CD14-positive monocyte (primary cell): Measurements from ENCODE around the gene PLCH2. TPM values are rescaled to one million over a fixed set of nuclear protein-coding genes. Genes with fewer than 3 reads are reported as not detected.
A peak's percentile ranks its signal among the peaks of the same experiment; 100 is the strongest.

Source experiments
- DNase-seq, 3 donors: peaks; one replicate each; pipeline ENCODE4 v3.0.0-alpha.2; 2011 to 2022
- H2AFZ ChIP-seq: 2 replicates; pipeline ENCODE4 v1.6.0; 2012; ENCODE audit warnings: mild to moderate bottlenecking, low read depth, low read length, inconsistent platforms; ENCODE audit not compliant: insufficient read depth, poor library complexity, severe bottlenecking
- H3K27ac ChIP-seq, 2 donors: 1 replicate in 1 of 2; 2 replicates in 1 of 2; pipeline ENCODE4 v1.5.1; 2012 to 2013; ENCODE audit warnings: low read length in 2 of 2, control low read depth in 1 of 2, inconsistent platforms in 1 of 2, low read depth in 1 of 2, mild to moderate bottlenecking in 1 of 2
- H3K27me3 ChIP-seq, 2 donors: one replicate each; pipeline versions ENCODE4 v1.6.0 to v1.6.1; 2011 to 2013; ENCODE audit warnings: low read length in 2 of 2; ENCODE audit not compliant: control insufficient read depth in 2 of 2, insufficient read depth in 2 of 2
- H3K36me3 ChIP-seq, 2 donors: replicated peaks in 1 of 2; 1 replicate in 1 of 2; 2 replicates in 1 of 2; pipeline versions ENCODE4 v1.5.1 to v1.6.1; 2012 to 2013; ENCODE audit warnings: low read length in 2 of 2, control low read depth in 1 of 2, inconsistent platforms in 1 of 2, mild to moderate bottlenecking in 1 of 2; ENCODE audit not compliant: insufficient read depth in 2 of 2, control insufficient read depth in 1 of 2
- H3K4me1 ChIP-seq, 2 donors: 1 replicate in 1 of 2; 2 replicates in 1 of 2; pipeline versions ENCODE4 v1.5.1 to v1.6.1; 2012 to 2013; ENCODE audit warnings: low read length in 2 of 2, control low read depth in 1 of 2, inconsistent platforms in 1 of 2, mild to moderate bottlenecking in 1 of 2, moderate library complexity in 1 of 2; ENCODE audit not compliant: insufficient read depth in 2 of 2, control insufficient read depth in 1 of 2
- H3K4me2 ChIP-seq: replicated peaks from 2 replicates; pipeline ENCODE3; 2012; ENCODE audit warnings: low read length, moderate library complexity, mild to moderate bottlenecking; ENCODE audit not compliant: poor library complexity, severe bottlenecking; ENCODE audit errors: extremely low read depth
- H3K4me3 ChIP-seq, 3 experiments: fragments of 200-600 bp in 1 of 3; sonication (generic) in 1 of 3; replicated peaks in 1 of 3; 1 replicate in 2 of 3; 2 replicates in 1 of 3; pipeline ENCODE4 v1.5.1; 2011 to 2013; ENCODE audit warnings: low read length in 3 of 3, mild to moderate bottlenecking in 3 of 3, control low read depth in 2 of 3, low read depth in 2 of 3, inconsistent platforms in 1 of 3, moderate library complexity in 1 of 3
- H3K79me2 ChIP-seq: 2 replicates; pipeline ENCODE4 v1.6.0; 2012; ENCODE audit warnings: mild to moderate bottlenecking, control low read depth, inconsistent platforms, low read length, moderate library complexity; ENCODE audit not compliant: insufficient read depth
- H3K9ac ChIP-seq: 2 replicates; pipeline ENCODE4 v1.6.0; 2017; ENCODE audit warnings: low read length, mild to moderate bottlenecking; ENCODE audit not compliant: insufficient read depth, poor library complexity, severe bottlenecking
- H3K9me3 ChIP-seq, 2 donors: replicated peaks in 1 of 2; 1 replicate in 1 of 2; 2 replicates in 1 of 2; pipeline versions ENCODE4 v1.5.1 to v1.6.1; 2012 to 2013; ENCODE audit warnings: low read length in 2 of 2, control low read depth in 1 of 2; ENCODE audit not compliant: control insufficient read depth in 1 of 2, insufficient read depth in 1 of 2
- H4K20me1 ChIP-seq: 2 replicates; pipeline ENCODE4 v1.6.0; 2012; ENCODE audit warnings: mild to moderate bottlenecking, low read length, control low read depth, moderate library complexity; ENCODE audit not compliant: insufficient read depth
- H3K27ac Mint-ChIP-seq, 7 donors: one replicate each; pipeline ENCODE4 v1.8.0; 2020; ENCODE audit warnings: mild to moderate bottlenecking in 7 of 7, mixed read lengths in 7 of 7, moderate library complexity in 6 of 7, inconsistent platforms in 2 of 7
- H3K27me3 Mint-ChIP-seq, 3 donors: one replicate each; pipeline ENCODE4 v1.8.0; 2021 to 2022; ENCODE audit warnings: low read depth in 3 of 3, mild to moderate bottlenecking in 3 of 3, mixed read lengths in 3 of 3, moderate library complexity in 3 of 3, inconsistent platforms in 1 of 3
- H3K36me3 Mint-ChIP-seq, 2 donors: one replicate each; pipeline ENCODE4 v1.8.0; 2020; ENCODE audit warnings: mixed read lengths in 2 of 2, inconsistent platforms in 1 of 2, mild to moderate bottlenecking in 1 of 2
- H3K4me1 Mint-ChIP-seq: one replicate; pipeline ENCODE4 v1.8.0; 2020; ENCODE audit warnings: mild to moderate bottlenecking, mixed read lengths
- H3K4me3 Mint-ChIP-seq, 2 donors: one replicate each; pipeline ENCODE4 v1.8.0; 2020; ENCODE audit warnings: mild to moderate bottlenecking in 2 of 2, mixed read lengths in 2 of 2, moderate library complexity in 1 of 2
- H3K9me3 Mint-ChIP-seq, 7 donors: one replicate each; pipeline ENCODE4 v1.8.0; 2020 to 2022; ENCODE audit warnings: mixed read lengths in 7 of 7, mild to moderate bottlenecking in 6 of 7, moderate library complexity in 6 of 7, inconsistent platforms in 2 of 7
- CTCF ChIP-seq: fragments of 200-600 bp; IDR thresholded peaks from one replicate; pipeline ENCODE4 v1.8.0; 2022; ENCODE audit warnings: antibody characterized with exemption, mild to moderate bottlenecking
- WGBS: methylation state at CpG from one replicate; pipeline ENCODE4 v1.1.5; 2013; ENCODE audit warnings: missing lambda C conversion rate; ENCODE audit not compliant: insufficient coverage; 5-methylcytosine and 5-hydroxymethylcytosine counted together
- intact Hi-C, 2 donors: fragments of 100-400 bp; cut with micrococcal nuclease; formaldehyde crosslinking; loops; one replicate each; pipeline versions ENCODE4 v1.15.0 to v1.15.1; 2023
- polyA plus RNA-seq, 3 donors: library from polyadenylated mRNA; depleted of rRNA in 1 of 3; unstranded in 2 of 3; stranded (reverse) in 1 of 3; fragments of 300-500 nt in 2 of 3; fragments of >200 nt in 1 of 3; fragmentation: Illumina TruSeq in 2 of 3; gene quantifications; 1 replicate in 2 of 3; 2 replicates in 1 of 3; pipeline ENCODE4 v1.2.3, GENCODE V29; 2012 to 2021

Gene PLCH2
- polyA plus RNA-seq, 3 donors = 1.2 TPM; not detected in 2

- intact Hi-C loops = no loop called here
- Mint-ChIP-seq H3K27ac (peak overlapping the region in 1 of 7 donors; percentile 6), H3K4me1 (no peaks in the 10 kb centered on the region), H3K27me3 (no peaks in the 10 kb centered on the region), H3K9me3 (no peaks in the 10 kb centered on the region), H3K36me3 (peaks cover 73 to 98% of the 10 kb centered on the region in 2 donors), H3K4me3 (no peak overlapping the region)
- H3K9ac ChIP-seq = no peak overlapping the region
- no peak for DNase-seq
- no peaks in the 10 kb centered on the region for H3K27me3 ChIP-seq
- peaks cover 95 to 98% of the 10 kb centered on the region in 2 donors for H3K36me3 ChIP-seq
- no peaks in the 10 kb centered on the region for H3K79me2 ChIP-seq
- no peak for TF ChIP-seq CTCF
- H2AFZ ChIP-seq = no peak overlapping the region
- H3K27ac ChIP-seq = no peak overlapping the region
- H3K4me1 ChIP-seq = no peaks in the 10 kb centered on the region
- no peaks in the 10 kb centered on the region for H3K9me3 ChIP-seq
- no peak overlapping the region for H3K4me2 ChIP-seq
- H4K20me1 ChIP-seq = peaks cover 73% of the 10 kb centered on the region
- WGBS = 92% methylated on average over 17 of the region's 17 CpGs
- H3K4me3 ChIP-seq = no peak overlapping the region
Measured at GRCh38 chr1:2516124-2516523, 40.0 kb downstream of the PLCH2 start.

GRCh38 chr1:2516946-2517345 is 40.9 kb downstream of the PLCH2 start:
- DNase-seq = no peak
- H3K4me1 Mint-ChIP-seq = no peaks in the 10 kb centered on the region
- H3K27ac Mint-ChIP-seq = no peak overlapping the region
- H3K9me3 Mint-ChIP-seq = no peaks in the 10 kb centered on the region
- Histone ChIP-seq H3K4me2 (no peak overlapping the region), H3K9ac (no peak overlapping the region), H3K27ac (no peak overlapping the region), H2AFZ (no peak overlapping the region), H4K20me1 (peaks cover 75% of the 10 kb centered on the region), H3K4me3 (no peak overlapping the region), H3K79me2 (peaks cover 5% of the 10 kb centered on the region), H3K9me3 (no peaks in the 10 kb centered on the region), H3K36me3 (peaks cover 93 to 98% of the 10 kb centered on the region in 2 donors), H3K4me1 (no peaks in the 10 kb centered on the region), H3K27me3 (no peaks in the 10 kb centered on the region)
- H3K36me3 Mint-ChIP-seq = peaks cover 75 to 98% of the 10 kb centered on the region in 2 donors
- no peak for TF ChIP-seq CTCF
- intact Hi-C loops = no loop called here
- no peaks in the 10 kb centered on the region for H3K27me3 Mint-ChIP-seq
- H3K4me3 Mint-ChIP-seq = no peak overlapping the region
- 98% methylated on average over 14 of the region's 14 CpGs for WGBS
